ENCODE measurements around the gene MPC1.
"Not testable (repeated sequence)": the region's sequence is repeated elsewhere in the genome, so short reads cannot be mapped to it uniquely, and the experiment has no call there.

Gene MPC1

GRCh38 chr6:166392755-166393534 is 10.2 kb upstream of the MPC1 start:
- not testable (repeated sequence) for H3K36me3 ChIP-seq (ENCODE audit: control insufficient read depth, insufficient read depth, low read length); H3K27ac ChIP-seq (ENCODE audit: low read depth, low read length); H3K4me1 ChIP-seq (ENCODE audit: control insufficient read depth, insufficient read depth, low read length); H3K4me3 ChIP-seq (ENCODE audit: low read depth, low read length); H3K9ac ChIP-seq (ENCODE audit: low read length); H3K27me3 ChIP-seq (ENCODE audit: control insufficient read depth, insufficient read depth, low read length)
- peaks cover 10% of the 10 kb centered on the region for H3K9me3 ChIP-seq (ENCODE audit: control insufficient read depth, insufficient read depth, low read depth, low read length)

- Histone ChIP-seq H3K4me3 (ENCODE audit: low read depth, low read length) (no peak overlapping the region), H3K4me1 (ENCODE audit: control insufficient read depth, insufficient read depth, low read length) (peaks cover 8% of the 10 kb centered on the region; the same call in 1 of the 2 replicates), H3K9ac (ENCODE audit: low read length) (no peak overlapping the region), H3K27ac (ENCODE audit: low read depth, low read length) (no peak overlapping the region), H3K36me3 (ENCODE audit: control insufficient read depth, insufficient read depth, low read length) (no peaks in the 10 kb centered on the region), H3K27me3 (ENCODE audit: control insufficient read depth, insufficient read depth, low read length) (0 out of 2 replicates have a peak, but pooled peaks cover 1% of the 10 kb centered on the region), H3K9me3 (ENCODE audit: control insufficient read depth, insufficient read depth, low read depth, low read length) (no peaks in the 10 kb centered on the region)
Measured at GRCh38 chr6:166389119-166389518, 6.4 kb upstream of the MPC1 start.

GRCh38 chr6:166388290-166389004 is 5.7 kb upstream of the MPC1 start:
- H3K4me1 ChIP-seq (ENCODE audit: control insufficient read depth, insufficient read depth, low read length), result peaks cover 8% of the 10 kb centered on the region; the same call in 1 of the 2 replicates
- H3K27ac ChIP-seq (ENCODE audit: low read depth, low read length), result no peak overlapping the region
- H3K9ac ChIP-seq (ENCODE audit: low read length), result no peak overlapping the region
- no peak overlapping the region for H3K4me3 ChIP-seq (ENCODE audit: low read depth, low read length)
- no peaks in the 10 kb centered on the region for H3K9me3 ChIP-seq (ENCODE audit: control insufficient read depth, insufficient read depth, low read depth, low read length)
- H3K36me3 ChIP-seq (ENCODE audit: control insufficient read depth, insufficient read depth, low read length), result no peaks in the 10 kb centered on the region
- H3K27me3 ChIP-seq (ENCODE audit: control insufficient read depth, insufficient read depth, low read length), result no peaks in the 10 kb centered on the region

- no peaks in the 10 kb centered on the region for H3K27me3 ChIP-seq (ENCODE audit: control insufficient read depth, insufficient read depth, low read length)
- H3K9ac ChIP-seq (ENCODE audit: low read length), result no peak overlapping the region
- no peaks in the 10 kb centered on the region for H3K9me3 ChIP-seq (ENCODE audit: control insufficient read depth, insufficient read depth, low read depth, low read length)
- no peaks in the 10 kb centered on the region for H3K36me3 ChIP-seq (ENCODE audit: control insufficient read depth, insufficient read depth, low read length)
- H3K27ac ChIP-seq (ENCODE audit: low read depth, low read length), result no peak overlapping the region
- peaks cover 8% of the 10 kb centered on the region; the same call in 1 of the 2 replicates for H3K4me1 ChIP-seq (ENCODE audit: control insufficient read depth, insufficient read depth, low read length)
- H3K4me3 ChIP-seq (ENCODE audit: low read depth, low read length), result no peak overlapping the region
Measured at GRCh38 chr6:166387642-166388289, 5.0 kb upstream of the MPC1 start.

- H3K36me3 ChIP-seq (ENCODE audit: control insufficient read depth, insufficient read depth, low read length); H3K9ac ChIP-seq (ENCODE audit: low read length); H3K27me3 ChIP-seq (ENCODE audit: control insufficient read depth, insufficient read depth, low read length); H3K4me1 ChIP-seq (ENCODE audit: control insufficient read depth, insufficient read depth, low read length); H3K4me3 ChIP-seq (ENCODE audit: low read depth, low read length); H3K27ac ChIP-seq (ENCODE audit: low read depth, low read length); H3K9me3 ChIP-seq (ENCODE audit: control insufficient read depth, insufficient read depth, low read depth, low read length): not testable (repeated sequence)
Measured at GRCh38 chr6:166387098-166387497, 4.4 kb upstream of the MPC1 start.

- no peak overlapping the region for H3K27ac ChIP-seq (ENCODE audit: low read depth, low read length)
Measured at GRCh38 chr6:166386111-166386510, 3.4 kb upstream of the MPC1 start.

GRCh38 chr6:166383802-166384363 is 1.1 kb upstream of the MPC1 start:
- peak overlapping the region; percentile 90 for H3K4me3 ChIP-seq (ENCODE audit: low read depth, low read length)
- not testable (repeated sequence) for H3K9me3 ChIP-seq (ENCODE audit: control insufficient read depth, insufficient read depth, low read depth, low read length); H3K27me3 ChIP-seq (ENCODE audit: control insufficient read depth, insufficient read depth, low read length); H3K36me3 ChIP-seq (ENCODE audit: control insufficient read depth, insufficient read depth, low read length); H3K4me1 ChIP-seq (ENCODE audit: control insufficient read depth, insufficient read depth, low read length)
- peak overlapping the region; percentile 76 for H3K9ac ChIP-seq (ENCODE audit: low read length)
- peak overlapping the region; percentile 19; the same call in 1 of the 2 replicates for H3K27ac ChIP-seq (ENCODE audit: low read depth, low read length)

More at GRCh38 chr6:166386111-166386510, 3.4 kb upstream of the MPC1 start:
- Histone ChIP-seq H3K4me1 (ENCODE audit: control insufficient read depth, insufficient read depth, low read length) (peaks cover 8% of the 10 kb centered on the region; the same call in 1 of the 2 replicates), H3K9me3 (ENCODE audit: control insufficient read depth, insufficient read depth, low read depth, low read length) (no peaks in the 10 kb centered on the region), H3K36me3 (ENCODE audit: control insufficient read depth, insufficient read depth, low read length) (no peaks in the 10 kb centered on the region), H3K9ac (ENCODE audit: low read length) (no peak overlapping the region), H3K27me3 (ENCODE audit: control insufficient read depth, insufficient read depth, low read length) (no peaks in the 10 kb centered on the region), H3K4me3 (ENCODE audit: low read depth, low read length) (no peak overlapping the region)

- no peaks in the 10 kb centered on the region for H3K9me3 ChIP-seq (ENCODE audit: control insufficient read depth, insufficient read depth, low read depth, low read length)
- H3K4me3 ChIP-seq (ENCODE audit: low read depth, low read length), result peak overlapping the region; percentile 90
- H3K4me1 ChIP-seq (ENCODE audit: control insufficient read depth, insufficient read depth, low read length), result no peaks in the 10 kb centered on the region
- H3K27ac ChIP-seq (ENCODE audit: low read depth, low read length), result no peak overlapping the region
- H3K27me3 ChIP-seq (ENCODE audit: control insufficient read depth, insufficient read depth, low read length), result no peaks in the 10 kb centered on the region
- no peaks in the 10 kb centered on the region for H3K36me3 ChIP-seq (ENCODE audit: control insufficient read depth, insufficient read depth, low read length)
- no peak overlapping the region for H3K9ac ChIP-seq (ENCODE audit: low read length)
Measured at GRCh38 chr6:166382500-166382932, 224 bp downstream of the MPC1 start.

GRCh38 chr6:166381733-166382499 is 824 bp downstream of the MPC1 start:
- H3K4me1 ChIP-seq (ENCODE audit: control insufficient read depth, insufficient read depth, low read length), result no peaks in the 10 kb centered on the region
- H3K4me3 ChIP-seq (ENCODE audit: low read depth, low read length), result peak overlapping the region; percentile 90
- H3K9me3 ChIP-seq (ENCODE audit: control insufficient read depth, insufficient read depth, low read depth, low read length), result no peaks in the 10 kb centered on the region
- H3K36me3 ChIP-seq (ENCODE audit: control insufficient read depth, insufficient read depth, low read length), result no peaks in the 10 kb centered on the region
- H3K27me3 ChIP-seq (ENCODE audit: control insufficient read depth, insufficient read depth, low read length), result no peaks in the 10 kb centered on the region
- H3K9ac ChIP-seq (ENCODE audit: low read length), result peak overlapping the region; percentile 47
- H3K27ac ChIP-seq (ENCODE audit: low read depth, low read length), result no peak overlapping the region

GRCh38 chr6:166381381-166381732 is 1.4 kb downstream of the MPC1 start:
- H3K9ac ChIP-seq (ENCODE audit: low read length), result peak overlapping the region; percentile 23
- H3K4me3 ChIP-seq (ENCODE audit: low read depth, low read length), result peak overlapping the region; percentile 90
- H3K27me3 ChIP-seq (ENCODE audit: control insufficient read depth, insufficient read depth, low read length), result no peaks in the 10 kb centered on the region
- H3K4me1 ChIP-seq (ENCODE audit: control insufficient read depth, insufficient read depth, low read length), result no peaks in the 10 kb centered on the region
- no peaks in the 10 kb centered on the region for H3K36me3 ChIP-seq (ENCODE audit: control insufficient read depth, insufficient read depth, low read length)
- H3K27ac ChIP-seq (ENCODE audit: low read depth, low read length), result no peak overlapping the region
- H3K9me3 ChIP-seq (ENCODE audit: control insufficient read depth, insufficient read depth, low read depth, low read length), result no peaks in the 10 kb centered on the region
